ENCODE results near the gene PHACTR1.

Gene PHACTR1

GRCh38 chr6:13001927-13002326 is 285.4 kb downstream of the PHACTR1 start:
- H3K4me3 ChIP-seq (ENCODE audit: low read depth, low read length): no peak overlapping the region
- TF ChIP-seq CTCF (IDR thresholded peaks at IDR 0.05; ENCODE audit: low read depth, low read length): no peak
- in situ Hi-C loops (cut with HindIII; ENCODE audit: low sequenced_read_pairs): no loop called here
- DNase-seq (ENCODE audit: low read depth, low spot score): no peak

GRCh38 chr6:13004601-13005000 is 288.0 kb downstream of the PHACTR1 start:
- in situ Hi-C loops (cut with HindIII; ENCODE audit: low sequenced_read_pairs): no loop called here
- no peak for DNase-seq (ENCODE audit: low read depth, low spot score)
- H3K4me3 ChIP-seq (ENCODE audit: low read depth, low read length): no peak overlapping the region
- no peak for TF ChIP-seq CTCF (IDR thresholded peaks at IDR 0.05; ENCODE audit: low read depth, low read length)

GRCh38 chr6:13005994-13006393 is 289.4 kb downstream of the PHACTR1 start:
- DNase-seq (ENCODE audit: low read depth, low spot score): no peak
- TF ChIP-seq CTCF (IDR thresholded peaks at IDR 0.05; ENCODE audit: low read depth, low read length): no peak
- in situ Hi-C loops (cut with HindIII; ENCODE audit: low sequenced_read_pairs): no loop called here
- H3K4me3 ChIP-seq (ENCODE audit: low read depth, low read length): no peak overlapping the region

GRCh38 chr6:13006578-13007300 is 290.2 kb downstream of the PHACTR1 start:
- TF ChIP-seq CTCF (IDR thresholded peaks at IDR 0.05; ENCODE audit: low read depth, low read length): no peak
- no peak overlapping the region for H3K4me3 ChIP-seq (ENCODE audit: low read depth, low read length)
- in situ Hi-C loops (cut with HindIII; ENCODE audit: low sequenced_read_pairs): no loop called here
- peak; percentile 8 for DNase-seq (ENCODE audit: low read depth, low spot score)

GRCh38 chr6:13007744-13008143 is 291.2 kb downstream of the PHACTR1 start:
- no peak for DNase-seq (ENCODE audit: low read depth, low spot score)
- no peak for TF ChIP-seq CTCF (IDR thresholded peaks at IDR 0.05; ENCODE audit: low read depth, low read length)
- in situ Hi-C loops (cut with HindIII; ENCODE audit: low sequenced_read_pairs): no loop called here
- no peak overlapping the region for H3K4me3 ChIP-seq (ENCODE audit: low read depth, low read length)

GRCh38 chr6:13009031-13009430 is 292.5 kb downstream of the PHACTR1 start:
- DNase-seq (ENCODE audit: low read depth, low spot score): no peak
- no peak overlapping the region for H3K4me3 ChIP-seq (ENCODE audit: low read depth, low read length)
- no peak for TF ChIP-seq CTCF (IDR thresholded peaks at IDR 0.05; ENCODE audit: low read depth, low read length)
- in situ Hi-C loops (cut with HindIII; ENCODE audit: low sequenced_read_pairs): no loop called here
